ENCODE results near the gene DLGAP1. TPM values are rescaled to one million over a fixed set of nuclear protein-coding genes. Genes with fewer than 3 reads are reported as not detected.
A peak's percentile ranks its signal among the peaks of the same experiment; 100 is the strongest.
"Not testable (repeated sequence)": the region's sequence is repeated elsewhere in the genome, so short reads cannot be mapped to it uniquely, and the experiment has no call there.

The DLGAP1 gene
- total and polyA plus RNA-seq, 2 of the 4 experiments (the other 2 are of a cell fraction), result under 0.01 to 0.09 TPM

DNA sequence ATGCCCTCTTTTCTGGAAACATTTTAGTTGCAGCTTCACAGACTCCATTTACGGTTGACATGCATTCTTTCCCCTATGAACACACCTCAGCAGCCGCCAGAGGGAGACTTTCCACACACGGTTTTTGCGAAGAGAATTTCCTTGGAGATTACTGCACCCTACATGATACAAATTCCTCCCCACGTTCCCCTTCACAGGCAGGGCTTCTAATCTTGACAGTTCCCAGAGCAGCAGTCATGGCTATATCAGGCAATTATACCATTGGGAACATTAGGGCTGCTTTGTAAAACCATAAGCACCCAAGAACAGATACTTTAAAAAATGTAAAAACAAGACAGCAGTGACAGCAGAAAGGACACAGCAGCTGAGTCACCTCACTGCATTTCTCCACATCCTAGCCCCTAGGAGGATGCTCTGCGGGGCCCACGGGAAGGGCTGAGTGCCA is 751.4 kb downstream of the DLGAP1 start (continued):
- TF ChIP-seq, protein P1, sequence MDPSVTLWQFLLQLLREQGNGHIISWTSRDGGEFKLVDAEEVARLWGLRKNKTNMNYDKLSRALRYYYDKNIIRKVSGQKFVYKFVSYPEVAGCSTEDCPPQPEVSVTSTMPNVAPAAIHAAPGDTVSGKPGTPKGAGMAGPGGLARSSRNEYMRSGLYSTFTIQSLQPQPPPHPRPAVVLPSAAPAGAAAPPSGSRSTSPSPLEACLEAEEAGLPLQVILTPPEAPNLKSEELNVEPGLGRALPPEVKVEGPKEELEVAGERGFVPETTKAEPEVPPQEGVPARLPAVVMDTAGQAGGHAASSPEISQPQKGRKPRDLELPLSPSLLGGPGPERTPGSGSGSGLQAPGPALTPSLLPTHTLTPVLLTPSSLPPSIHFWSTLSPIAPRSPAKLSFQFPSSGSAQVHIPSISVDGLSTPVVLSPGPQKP (IDR thresholded peaks at IDR 0.05; ENCODE audit: borderline replicate concordance, low read depth, low read length), result no peak
- TF ChIP-seq POLR2A (IDR thresholded peaks at IDR 0.05; ENCODE audit: low read depth, low read length), result no peak

DNA sequence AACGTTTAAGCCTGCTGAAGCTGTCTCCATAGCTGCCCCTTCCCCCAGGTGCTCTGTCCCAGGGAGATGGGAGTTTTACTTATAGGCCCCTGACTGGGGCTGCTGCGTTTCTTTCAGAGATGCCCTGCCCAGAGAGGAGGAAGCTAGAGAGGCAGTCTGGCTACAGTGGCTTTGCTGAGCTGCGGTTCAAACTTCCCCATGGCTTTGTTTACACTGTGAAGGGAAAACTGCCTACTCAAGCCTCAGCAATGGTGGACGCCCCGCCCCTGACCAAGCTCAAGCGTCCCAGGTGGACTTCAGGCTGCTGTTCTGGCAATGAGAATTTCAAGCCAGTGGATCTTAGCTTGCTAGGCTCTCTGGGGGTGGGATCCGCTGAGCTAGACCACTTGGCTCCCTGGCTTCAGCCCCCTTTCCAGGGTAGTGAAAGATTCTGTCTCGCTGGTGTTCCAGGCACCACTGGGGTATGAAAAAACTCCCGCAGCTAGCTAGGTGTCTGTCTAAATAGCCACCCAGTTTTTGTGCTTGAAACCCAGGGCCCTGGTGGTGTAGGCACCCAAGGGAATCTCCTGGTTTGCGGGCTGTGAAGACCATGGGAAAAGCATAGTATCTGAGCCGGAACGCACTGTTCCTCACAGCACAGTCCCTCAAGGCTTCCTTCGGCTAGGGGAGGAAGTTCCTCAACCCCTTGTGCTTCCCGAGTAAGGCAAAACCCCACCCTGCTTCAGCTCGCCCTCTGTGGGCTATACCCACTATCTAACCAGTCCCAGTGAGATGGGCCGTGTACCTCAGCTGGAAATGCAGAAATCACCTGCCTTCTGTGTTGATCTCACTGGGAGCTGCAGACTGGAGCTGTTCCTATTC is 755.2 kb downstream of the DLGAP1 start:
- H2BK5ac ChIP-seq (ENCODE audit: low read depth, low read length, poor library complexity, severe bottlenecking); H2AFZ ChIP-seq (replicated peaks; ENCODE audit: low read length, poor library complexity); H3K9me1 ChIP-seq (ENCODE audit: insufficient read depth, low read length); H4K91ac ChIP-seq (ENCODE audit: insufficient read depth, low read depth, low read length); intact Hi-C loops (cut with micrococcal nuclease); H4K20me1 ChIP-seq (ENCODE audit: insufficient read depth, low read length); H2AK9ac ChIP-seq (replicated peaks; ENCODE audit: low read depth, low read length, poor library complexity); H3K14ac ChIP-seq (replicated peaks; ENCODE audit: low read depth, low read length); ATAC-seq (ENCODE audit: low read depth); H4K5ac ChIP-seq (ENCODE audit: low read depth, low read length); H2AK5ac ChIP-seq (ENCODE audit: low read depth, low read length); H3K27me3 ChIP-seq (ENCODE audit: control insufficient read depth, insufficient read depth, low read length); H4K8ac ChIP-seq (ENCODE audit: low read depth in 2 of 2, low read length in 2 of 2); H3K18ac ChIP-seq (ENCODE audit: low read depth, low read length); POLR2A ChIA-PET (ENCODE audit: unreplicated experiment); H3K9ac ChIP-seq (ENCODE audit: low read depth, low read length); H2BK20ac ChIP-seq (ENCODE audit: low read depth, low read length); H2BK120ac ChIP-seq (ENCODE audit: low read depth, low read length); H3K36me3 ChIP-seq (ENCODE audit: control insufficient read depth, insufficient read depth, low read length); H3K4ac ChIP-seq (ENCODE audit: low read depth, low read length); H3K23ac ChIP-seq (ENCODE audit: low read depth, low read length); H3K56ac ChIP-seq (ENCODE audit: extremely low read depth, insufficient read depth, low read length); H3K9me3 ChIP-seq (ENCODE audit: control insufficient read depth, insufficient read depth, low read length); H3K4me3 ChIP-seq (ENCODE audit: insufficient read depth, low read depth, low read length); H3K79me1 ChIP-seq (ENCODE audit: low read depth in 1 of 2, low read length in 2 of 2); DNase-seq; H3K27ac ChIP-seq (ENCODE audit: insufficient read depth, low read length); BruUV-seq (replicated peaks); H3K4me2 ChIP-seq (ENCODE audit: low read depth, low read length); dilution Hi-C loops (cut with HindIII; ENCODE audit: low sequenced_read_pairs, unreplicated experiment): not testable (repeated sequence)
- 79% methylated on average over 8 of the region's 16 CpGs; no CpG with 5 or more reads in 1 of the 2 experiments for WGBS, 2 experiments (ENCODE audit: extremely low coverage in 2 of 2, insufficient read length in 1 of 2)
- Histone ChIP-seq H3K4me1 (ENCODE audit: control insufficient read depth, insufficient read depth, low read length) (peaks cover 12% of the 10 kb centered on the region; the same call in 1 of the 2 replicates), H2BK15ac (ENCODE audit: low read depth, low read length) (peak overlapping the region; percentile 50; the same call in 1 of the 3 replicates)
- CTCF ChIA-PET, result interaction anchor here (1.1 kb wide), 1 partner anchor 421 kb away, joined by 3 read pairs; no protein-coding TSS in a partner anchor
- in situ Hi-C loops (cut with MboI; ENCODE audit: low sequenced_read_pairs), result loop anchor here (5.0 to 10.0 kb wide), 2 partner anchors 167 to 305 kb away; no protein-coding TSS in a partner anchor

DNA sequence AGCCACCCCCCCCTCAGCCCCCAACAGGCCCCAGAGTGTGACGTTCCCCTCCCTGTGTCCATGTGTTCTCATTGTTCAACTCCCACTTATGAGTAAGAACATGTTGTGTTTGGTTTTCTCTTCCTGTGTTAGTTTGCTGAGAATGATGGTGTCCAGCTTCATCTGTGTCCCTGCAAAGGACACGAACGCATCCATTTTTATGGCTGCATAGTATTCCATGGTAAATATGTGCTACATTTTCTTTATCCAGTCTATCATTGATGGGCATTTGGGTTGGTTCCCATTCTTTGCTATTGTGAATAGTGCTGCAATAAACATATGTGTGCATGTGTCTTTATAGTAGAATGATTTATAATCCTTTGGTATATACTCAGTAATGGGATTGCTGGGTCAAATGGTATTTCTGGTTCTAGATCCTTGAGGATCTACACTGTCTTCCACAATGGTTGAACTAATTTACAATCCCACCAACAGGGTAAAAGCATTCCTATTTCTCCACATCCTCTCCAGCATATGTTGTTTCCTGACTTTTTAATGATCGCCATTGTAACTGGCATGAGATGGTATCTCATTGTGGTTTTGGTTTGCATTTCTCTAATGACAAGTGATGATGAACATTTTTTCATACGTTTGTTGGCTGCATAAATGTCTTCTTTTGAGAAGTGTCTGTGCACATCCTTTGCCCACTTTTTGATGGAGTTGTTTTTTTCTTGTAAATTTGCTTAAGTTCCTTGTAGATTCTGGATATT is 760.9 kb downstream of the DLGAP1 start:
- CTCF ChIA-PET; H3K79me1 ChIP-seq (ENCODE audit: low read depth in 1 of 2, low read length in 2 of 2); H2BK120ac ChIP-seq (ENCODE audit: low read depth, low read length); BruUV-seq (replicated peaks); H3K9me3 ChIP-seq (ENCODE audit: control insufficient read depth, insufficient read depth, low read length); H3K4me3 ChIP-seq (ENCODE audit: insufficient read depth, low read depth, low read length); DNase-seq; H3K27me3 ChIP-seq (ENCODE audit: control insufficient read depth, insufficient read depth, low read length); H3K4me1 ChIP-seq (ENCODE audit: control insufficient read depth, insufficient read depth, low read length); intact Hi-C loops (cut with micrococcal nuclease); H4K20me1 ChIP-seq (ENCODE audit: insufficient read depth, low read length); H4K8ac ChIP-seq (ENCODE audit: low read depth in 2 of 2, low read length in 2 of 2); ATAC-seq (ENCODE audit: low read depth); H4K5ac ChIP-seq (ENCODE audit: low read depth, low read length); H3K36me3 ChIP-seq (ENCODE audit: control insufficient read depth, insufficient read depth, low read length); H3K56ac ChIP-seq (ENCODE audit: extremely low read depth, insufficient read depth, low read length); H2BK5ac ChIP-seq (ENCODE audit: low read depth, low read length, poor library complexity, severe bottlenecking); H3K18ac ChIP-seq (ENCODE audit: low read depth, low read length); dilution Hi-C loops (cut with HindIII; ENCODE audit: low sequenced_read_pairs, unreplicated experiment); H2BK15ac ChIP-seq (ENCODE audit: low read depth, low read length); H3K9ac ChIP-seq (ENCODE audit: low read depth, low read length); H2AK5ac ChIP-seq (ENCODE audit: low read depth, low read length); H3K14ac ChIP-seq (replicated peaks; ENCODE audit: low read depth, low read length); H3K23ac ChIP-seq (ENCODE audit: low read depth, low read length); H2BK20ac ChIP-seq (ENCODE audit: low read depth, low read length); H4K91ac ChIP-seq (ENCODE audit: insufficient read depth, low read depth, low read length); H2AK9ac ChIP-seq (replicated peaks; ENCODE audit: low read depth, low read length, poor library complexity); in situ Hi-C loops (cut with MboI; ENCODE audit: low sequenced_read_pairs); H3K4ac ChIP-seq (ENCODE audit: low read depth, low read length); H3K9me1 ChIP-seq (ENCODE audit: insufficient read depth, low read length); H3K27ac ChIP-seq (ENCODE audit: insufficient read depth, low read length); H3K4me2 ChIP-seq (ENCODE audit: low read depth, low read length); H2AFZ ChIP-seq (replicated peaks; ENCODE audit: low read length, poor library complexity): not testable (repeated sequence)
- no CpG with 5 or more reads among the region's 5 CpGs for WGBS, 2 experiments (ENCODE audit: extremely low coverage in 2 of 2, insufficient read length in 1 of 2)
- POLR2A ChIA-PET (ENCODE audit: unreplicated experiment), result interaction anchor here (1.3 kb wide), 1 partner anchor 9 kb away, joined by 3 read pairs; no protein-coding TSS in a partner anchor
